GM18868 (cell line): Measurements from ENCODE around the gene KRTAP20-3.

Experiments used
- ATAC-seq: cut with Tn5 transposase; IDR thresholded peaks from one replicate; pipeline ENCODE4 v1.9.1; 2021; ENCODE audit warnings: mild to moderate bottlenecking, moderate library complexity; ENCODE audit not compliant: unreplicated experiment

The KRTAP20-3 gene

GRCh38 chr21:30680586-30680985 lies 37.9 kb downstream of the KRTAP20-3 start:
- ATAC-seq: no peak

- ATAC-seq: no peak
Observed at GRCh38 chr21:30684506-30684905, 41.8 kb downstream of the KRTAP20-3 start.

DNA sequence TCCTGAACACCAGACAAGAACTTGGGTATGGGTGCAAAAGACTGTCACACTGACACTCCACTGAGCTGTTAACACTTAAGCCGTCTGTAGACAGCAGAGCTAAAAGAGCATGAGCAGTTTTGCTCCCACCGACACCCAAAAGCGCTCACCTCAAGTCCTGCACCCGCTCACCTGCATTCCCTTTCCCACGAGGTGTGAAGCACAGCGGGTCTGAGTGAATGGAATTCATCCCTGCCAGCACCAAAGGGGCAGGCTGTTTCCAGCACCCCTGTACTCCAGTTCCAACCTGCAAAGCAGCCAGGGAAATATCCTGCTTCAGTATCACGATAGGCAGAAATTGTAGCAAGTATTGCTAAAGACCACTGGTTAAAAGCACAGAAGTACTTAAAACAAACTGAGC lies 47.2 kb downstream of the KRTAP20-3 start:
- ATAC-seq: no peak
